ENCODE data around the gene TTBK1.

TTBK1 gene

GRCh38 chr6:43277306-43277642 is 34.0 kb downstream of the TTBK1 start:
- no peak for DNase-seq
- TF ChIP-seq POLR2A (IDR thresholded peaks at IDR 0.05; ENCODE audit: low read length): no peak
- TF ChIP-seq GATA1 (IDR thresholded peaks at IDR 0.05; ENCODE audit: low read depth, low read length): no peak

- TF ChIP-seq POLR2A (IDR thresholded peaks at IDR 0.05; ENCODE audit: low read length) (no peak), GATA1 (IDR thresholded peaks at IDR 0.05; ENCODE audit: low read depth, low read length) (no peak)
- DNase-seq: no peak
Observed at GRCh38 chr6:43277643-43278523, 34.6 kb downstream of the TTBK1 start.

GRCh38 chr6:43278524-43279078 is 35.3 kb downstream of the TTBK1 start:
- no peak for TF ChIP-seq GATA1 (IDR thresholded peaks at IDR 0.05; ENCODE audit: low read depth, low read length)
- no peak for TF ChIP-seq POLR2A (IDR thresholded peaks at IDR 0.05; ENCODE audit: low read length)
- no peak for DNase-seq

GRCh38 chr6:43280234-43280633 is 37.0 kb downstream of the TTBK1 start:
- no peak for DNase-seq
- TF ChIP-seq GATA1 (IDR thresholded peaks at IDR 0.05; ENCODE audit: low read depth, low read length) (no peak), POLR2A (IDR thresholded peaks at IDR 0.05; ENCODE audit: low read length) (no peak)

GRCh38 chr6:43282060-43282459 is 38.8 kb downstream of the TTBK1 start:
- DNase-seq: no peak
- TF ChIP-seq GATA1 (IDR thresholded peaks at IDR 0.05; ENCODE audit: low read depth, low read length) (no peak), POLR2A (IDR thresholded peaks at IDR 0.05; ENCODE audit: low read length) (no peak)

GRCh38 chr6:43282636-43283513 is 39.6 kb downstream of the TTBK1 start:
- TF ChIP-seq POLR2A (IDR thresholded peaks at IDR 0.05; ENCODE audit: low read length) (no peak), GATA1 (IDR thresholded peaks at IDR 0.05; ENCODE audit: low read depth, low read length) (no peak)
- no peak for DNase-seq

GRCh38 chr6:43283514-43283901 is 40.2 kb downstream of the TTBK1 start:
- DNase-seq: no peak
- TF ChIP-seq GATA1 (IDR thresholded peaks at IDR 0.05; ENCODE audit: low read depth, low read length): no peak
- TF ChIP-seq POLR2A (IDR thresholded peaks at IDR 0.05; ENCODE audit: low read length): no peak

- no peak for TF ChIP-seq POLR2A (IDR thresholded peaks at IDR 0.05; ENCODE audit: low read length)
- no peak for TF ChIP-seq GATA1 (IDR thresholded peaks at IDR 0.05; ENCODE audit: low read depth, low read length)
- no peak for DNase-seq
Observed at GRCh38 chr6:43283905-43284304, 40.6 kb downstream of the TTBK1 start.

GRCh38 chr6:43284991-43285781 is 41.9 kb downstream of the TTBK1 start:
- no peak for TF ChIP-seq POLR2A (IDR thresholded peaks at IDR 0.05; ENCODE audit: low read length)
- no peak for TF ChIP-seq GATA1 (IDR thresholded peaks at IDR 0.05; ENCODE audit: low read depth, low read length)
- DNase-seq: no peak

- TF ChIP-seq POLR2A (IDR thresholded peaks at IDR 0.05; ENCODE audit: low read length) (no peak), GATA1 (IDR thresholded peaks at IDR 0.05; ENCODE audit: low read depth, low read length) (no peak)
Observed at GRCh38 chr6:43285832-43286231, 42.6 kb downstream of the TTBK1 start.

GRCh38 chr6:43286456-43286979 is 43.2 kb downstream of the TTBK1 start:
- TF ChIP-seq POLR2A (IDR thresholded peaks at IDR 0.05; ENCODE audit: low read length) (no peak), GATA1 (IDR thresholded peaks at IDR 0.05; ENCODE audit: low read depth, low read length) (no peak)
- DNase-seq: no peak

More at GRCh38 chr6:43285832-43286231, 42.6 kb downstream of the TTBK1 start:
- no peak for DNase-seq

GRCh38 chr6:43286980-43287716 is 43.9 kb downstream of the TTBK1 start:
- TF ChIP-seq GATA1 (IDR thresholded peaks at IDR 0.05; ENCODE audit: low read depth, low read length) (no peak), POLR2A (IDR thresholded peaks at IDR 0.05; ENCODE audit: low read length) (no peak)
- no peak for DNase-seq
